ENCODE data around the gene TEX2. TPM values are rescaled to one million over a fixed set of nuclear protein-coding genes. Genes with fewer than 3 reads are reported as not detected.

TEX2 gene
- total and polyA plus RNA-seq, 8 donors: 8.9 to 30.3 (median 22.4) TPM

GRCh38 chr17:64192589-64192988 lies 70.5 kb downstream of the TEX2 start:
- DNase-seq (no peak), ATAC-seq (no peak), FAIRE-seq (no peak)
- H3K27ac ChIP-seq: no peak overlapping the region
- peaks cover 0 to 4% (median 0%) of the 10 kb centered on the region in 3 donors for H3K36me3 ChIP-seq
- intact Hi-C loops (cut with DNase I): no loop called here
- WGBS, 2 donors: 53 to 54% methylated on average over 3 of the region's 3 CpGs
- H3K4me3 ChIP-seq: no peak overlapping the region
- H3K9me3 ChIP-seq: no peaks in the 10 kb centered on the region
- H3K4me1 ChIP-seq: peaks cover 0 to 7% (median 3%) of the 10 kb centered on the region in 3 donors
- H3K27me3 ChIP-seq: no peaks in the 10 kb centered on the region
- TF ChIP-seq, protein P1, sequence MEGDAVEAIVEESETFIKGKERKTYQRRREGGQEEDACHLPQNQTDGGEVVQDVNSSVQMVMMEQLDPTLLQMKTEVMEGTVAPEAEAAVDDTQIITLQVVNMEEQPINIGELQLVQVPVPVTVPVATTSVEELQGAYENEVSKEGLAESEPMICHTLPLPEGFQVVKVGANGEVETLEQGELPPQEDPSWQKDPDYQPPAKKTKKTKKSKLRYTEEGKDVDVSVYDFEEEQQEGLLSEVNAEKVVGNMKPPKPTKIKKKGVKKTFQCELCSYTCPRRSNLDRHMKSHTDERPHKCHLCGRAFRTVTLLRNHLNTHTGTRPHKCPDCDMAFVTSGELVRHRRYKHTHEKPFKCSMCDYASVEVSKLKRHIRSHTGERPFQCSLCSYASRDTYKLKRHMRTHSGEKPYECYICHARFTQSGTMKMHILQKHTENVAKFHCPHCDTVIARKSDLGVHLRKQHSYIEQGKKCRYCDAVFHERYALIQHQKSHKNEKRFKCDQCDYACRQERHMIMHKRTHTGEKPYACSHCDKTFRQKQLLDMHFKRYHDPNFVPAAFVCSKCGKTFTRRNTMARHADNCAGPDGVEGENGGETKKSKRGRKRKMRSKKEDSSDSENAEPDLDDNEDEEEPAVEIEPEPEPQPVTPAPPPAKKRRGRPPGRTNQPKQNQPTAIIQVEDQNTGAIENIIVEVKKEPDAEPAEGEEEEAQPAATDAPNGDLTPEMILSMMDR (IDR thresholded peaks at IDR 0.05): no peak

DNA sequence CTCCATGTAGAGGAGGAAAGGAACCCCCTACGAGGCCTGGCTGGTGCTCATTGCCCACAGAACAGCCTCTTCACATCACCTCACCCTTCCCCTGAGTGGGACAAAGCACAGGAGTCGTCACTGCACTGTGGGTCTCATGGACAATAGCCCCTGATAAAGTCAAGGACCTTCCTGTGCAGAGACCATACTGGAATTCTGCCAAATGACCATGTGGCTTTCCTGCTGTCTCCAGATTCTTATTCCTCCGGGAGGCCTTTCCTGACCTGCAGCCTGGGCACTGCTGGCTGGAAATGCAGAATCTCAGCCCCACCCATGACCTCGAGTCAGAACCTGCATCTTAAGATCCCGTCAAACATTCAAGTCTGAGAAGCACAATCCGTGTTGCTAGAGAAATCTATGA lies 72.6 kb downstream of the TEX2 start:
- H3K4me1 ChIP-seq: peaks cover 0 to 7% (median 3%) of the 10 kb centered on the region in 3 donors
- H3K27ac ChIP-seq: no peak overlapping the region
- TF ChIP-seq, protein P1 (IDR thresholded peaks at IDR 0.05): no peak
- 39 to 40% methylated on average over 6 of the region's 6 CpGs for WGBS, 2 donors
- H3K9me3 ChIP-seq: no peaks in the 10 kb centered on the region
- intact Hi-C loops (cut with DNase I): no loop called here
- ATAC-seq (peak in 2 of 4 donors; percentile 36 to 44), FAIRE-seq (no peak), DNase-seq (no peak)
- H3K36me3 ChIP-seq: peaks cover 0 to 8% (median 0%) of the 10 kb centered on the region in 3 donors
- H3K27me3 ChIP-seq: no peaks in the 10 kb centered on the region
- no peak overlapping the region for H3K4me3 ChIP-seq

- H3K36me3 ChIP-seq: peaks cover 0 to 6% (median 6%) of the 10 kb centered on the region in 3 donors
- H3K4me3 ChIP-seq: no peak overlapping the region
- H3K27ac ChIP-seq: no peak overlapping the region
- peaks cover 0 to 3% (median 0%) of the 10 kb centered on the region in 3 donors for H3K4me1 ChIP-seq
- no peaks in the 10 kb centered on the region for H3K27me3 ChIP-seq
- DNase-seq (no peak), FAIRE-seq (no peak), ATAC-seq (no peak)
- 96% methylated on average over 15 of the region's 15 CpGs for WGBS, 2 donors
- TF ChIP-seq, protein P1 (IDR thresholded peaks at IDR 0.05): no peak
- no peaks in the 10 kb centered on the region for H3K9me3 ChIP-seq
- intact Hi-C loops (cut with DNase I): no loop called here
These were observed 75.0 kb downstream of the TEX2 start for GRCh38 chr17:64188088-64188487.

- no peak for FAIRE-seq
These were observed 75.8 kb downstream of the TEX2 start for GRCh38 chr17:64187093-64187895.

More at GRCh38 chr17:64187093-64187895, 75.8 kb downstream of the TEX2 start:
- ATAC-seq (no peak), DNase-seq (no peak)
- Histone ChIP-seq H3K27ac (no peak overlapping the region), H3K4me1 (peaks cover 0 to 3% (median 0%) of the 10 kb centered on the region in 3 donors), H3K4me3 (no peak overlapping the region), H3K36me3 (peaks cover 0 to 6% (median 4%) of the 10 kb centered on the region in 3 donors), H3K9me3 (no peaks in the 10 kb centered on the region), H3K27me3 (no peaks in the 10 kb centered on the region)
- intact Hi-C loops (cut with DNase I): no loop called here
- WGBS, 2 donors: 79 to 80% methylated on average over 11 of the region's 11 CpGs
- TF ChIP-seq, protein P1 (IDR thresholded peaks at IDR 0.05): no peak
